ENCODE results near the gene PRRC2A. TPM values are rescaled to one million over a fixed set of nuclear protein-coding genes. Genes with fewer than 3 reads are reported as not detected.
A peak's percentile ranks its signal among the peaks of the same experiment; 100 is the strongest.

Gene PRRC2A
- total RNA-seq, 4 donors from 2014 or later: 71.4 to 113 (median 88.0) TPM

- TF ChIP-seq POLR2A (IDR thresholded peaks at IDR 0.05): peak; percentile 10 to 38
- TF ChIP-seq EP300 (IDR thresholded peaks at IDR 0.05): peak in 1 of 2 donors; percentile 58
- TF ChIP-seq, protein P1, sequence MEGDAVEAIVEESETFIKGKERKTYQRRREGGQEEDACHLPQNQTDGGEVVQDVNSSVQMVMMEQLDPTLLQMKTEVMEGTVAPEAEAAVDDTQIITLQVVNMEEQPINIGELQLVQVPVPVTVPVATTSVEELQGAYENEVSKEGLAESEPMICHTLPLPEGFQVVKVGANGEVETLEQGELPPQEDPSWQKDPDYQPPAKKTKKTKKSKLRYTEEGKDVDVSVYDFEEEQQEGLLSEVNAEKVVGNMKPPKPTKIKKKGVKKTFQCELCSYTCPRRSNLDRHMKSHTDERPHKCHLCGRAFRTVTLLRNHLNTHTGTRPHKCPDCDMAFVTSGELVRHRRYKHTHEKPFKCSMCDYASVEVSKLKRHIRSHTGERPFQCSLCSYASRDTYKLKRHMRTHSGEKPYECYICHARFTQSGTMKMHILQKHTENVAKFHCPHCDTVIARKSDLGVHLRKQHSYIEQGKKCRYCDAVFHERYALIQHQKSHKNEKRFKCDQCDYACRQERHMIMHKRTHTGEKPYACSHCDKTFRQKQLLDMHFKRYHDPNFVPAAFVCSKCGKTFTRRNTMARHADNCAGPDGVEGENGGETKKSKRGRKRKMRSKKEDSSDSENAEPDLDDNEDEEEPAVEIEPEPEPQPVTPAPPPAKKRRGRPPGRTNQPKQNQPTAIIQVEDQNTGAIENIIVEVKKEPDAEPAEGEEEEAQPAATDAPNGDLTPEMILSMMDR (IDR thresholded peaks at IDR 0.05): peak; percentile 98 to 99 (median 98)
- peak overlapping the region; percentile 9 to 87 (median 67) for H3K27ac ChIP-seq
- peak overlapping the region; percentile 41 to 80 (median 67) for H3K4me3 ChIP-seq
- peak; percentile 74 to 81 for DNase-seq (ENCODE audit: low spot score in 2 of 2)
- WGBS, 2 donors: 1% methylated on average over 19 to 49 of the region's 62 CpGs
- peaks cover 0 to 19% (median 7%) of the 10 kb centered on the region in 4 donors for H3K4me1 ChIP-seq
- no peaks in the 10 kb centered on the region for H3K9me3 ChIP-seq
- no peaks in the 10 kb centered on the region for H3K27me3 ChIP-seq
- H3K36me3 ChIP-seq: no peaks in the 10 kb centered on the region
Measured at GRCh38 chr6:31580807-31581433, 39.6 kb upstream of the PRRC2A start.

DNA sequence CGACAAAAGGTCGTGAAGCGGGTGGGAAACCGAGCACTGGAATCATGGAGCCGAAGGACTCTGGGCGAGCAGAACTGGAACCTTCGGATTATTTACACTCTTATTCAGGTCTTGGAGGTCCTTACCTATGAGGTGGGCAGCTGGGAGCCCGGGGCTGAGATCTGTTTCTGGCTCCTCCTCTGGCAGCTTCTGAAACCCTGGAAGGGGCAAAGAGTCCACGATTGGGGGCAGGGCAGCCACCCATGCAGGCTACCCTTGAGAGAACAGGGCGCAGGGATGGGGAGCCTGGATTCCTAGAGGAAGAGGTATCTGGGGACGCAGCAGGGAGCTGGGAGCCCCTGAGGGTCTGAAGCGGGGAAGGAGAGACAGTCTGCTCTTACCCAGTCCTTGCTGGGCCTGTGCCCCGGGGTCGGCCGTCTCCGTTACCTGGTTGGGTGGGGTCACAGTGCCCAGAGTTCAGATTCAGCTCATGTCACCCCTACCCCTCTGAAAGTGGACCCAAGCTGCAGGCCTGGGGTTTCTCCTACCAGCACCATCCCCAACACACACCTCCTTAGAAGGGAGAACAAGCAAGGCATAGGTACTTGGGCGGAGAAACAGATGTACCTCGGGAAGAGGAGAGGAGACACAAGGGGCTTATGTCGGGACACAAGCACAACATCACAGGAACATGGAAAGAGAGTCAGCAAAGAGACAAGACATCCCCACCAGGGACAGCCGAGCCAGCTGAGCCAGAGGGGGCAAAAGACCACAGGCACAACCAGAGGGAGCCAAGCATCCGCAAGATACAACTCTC is 38.9 kb upstream of the PRRC2A start:
- Histone ChIP-seq H3K9me3 (no peaks in the 10 kb centered on the region), H3K27me3 (no peaks in the 10 kb centered on the region), H3K4me1 (peaks cover 0 to 19% (median 8%) of the 10 kb centered on the region in 4 donors), H3K4me3 (peak overlapping the region; percentile 41 to 80 (median 67)), H3K27ac (peak overlapping the region; percentile 9 to 87 (median 67)), H3K36me3 (no peaks in the 10 kb centered on the region)
- WGBS, 2 donors: 23 to 27% methylated on average over 21 of the region's 21 CpGs
- TF ChIP-seq POLR2A (IDR thresholded peaks at IDR 0.05) (no peak), EP300 (IDR thresholded peaks at IDR 0.05) (no peak)
- TF ChIP-seq, protein P1 (IDR thresholded peaks at IDR 0.05): no peak
- DNase-seq (ENCODE audit: low spot score in 2 of 2): no peak

DNA sequence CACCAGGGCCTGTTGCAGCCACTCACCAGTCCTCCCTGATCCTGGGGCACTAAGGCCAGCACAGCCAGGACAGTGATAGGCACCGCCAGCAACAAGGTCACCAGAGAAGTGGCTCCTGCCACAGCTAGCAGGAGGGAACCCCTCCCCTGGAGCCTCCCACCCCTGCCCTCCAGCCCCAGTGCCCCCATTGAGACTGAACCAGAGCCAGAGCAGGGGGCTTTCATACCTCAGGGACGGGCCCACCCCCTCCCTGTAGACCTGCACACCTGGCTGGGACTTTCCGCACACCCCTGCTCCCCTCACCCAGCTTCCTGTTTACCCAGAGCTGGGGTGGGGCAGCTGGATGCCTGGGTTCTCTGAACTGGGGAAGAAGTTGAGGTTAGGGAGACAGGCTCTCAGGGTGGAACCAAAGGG is 38.3 kb upstream of the PRRC2A start, which contains the start of gene LTB:
TSS of gene LTB (minus strand) at position 195 of the 414 bp plus-strand sequence. CDS start at position 188, 7 bp downstream.
- no peaks in the 10 kb centered on the region for H3K9me3 ChIP-seq
- peak within 1 kb of the TSS; percentile 41 to 80 (median 67) for H3K4me3 ChIP-seq
- peaks cover 0 to 3% of the 10 kb centered on the region in 2 donors for H3K27me3 ChIP-seq
- DNase-seq (ENCODE audit: low spot score in 2 of 2): no peak
- 61 to 79% methylated on average over 3 of the region's 3 CpGs for WGBS, 2 donors
- H3K4me1 ChIP-seq: peaks cover 0 to 19% (median 8%) of the 10 kb centered on the region in 4 donors
- peak within 1 kb of the TSS; percentile 9 to 87 (median 67) for H3K27ac ChIP-seq
- TF ChIP-seq EP300 (IDR thresholded peaks at IDR 0.05) (no peak), POLR2A (IDR thresholded peaks at IDR 0.05) (no peak)
- TF ChIP-seq, protein P1 (IDR thresholded peaks at IDR 0.05): no peak
- no peaks in the 10 kb centered on the region for H3K36me3 ChIP-seq

- Histone ChIP-seq H3K4me3 (no peak overlapping the region), H3K27me3 (peaks cover 0 to 11% of the 10 kb centered on the region in 2 donors), H3K36me3 (no peaks in the 10 kb centered on the region), H3K9me3 (no peaks in the 10 kb centered on the region), H3K27ac (no peak overlapping the region), H3K4me1 (peaks cover 0 to 27% (median 10%) of the 10 kb centered on the region in 4 donors)
- no peak for DNase-seq (ENCODE audit: low spot score in 2 of 2)
- TF ChIP-seq POLR2A (IDR thresholded peaks at IDR 0.05) (no peak), EP300 (IDR thresholded peaks at IDR 0.05) (no peak)
- TF ChIP-seq, protein P1 (IDR thresholded peaks at IDR 0.05): no peak
- 55 to 64% methylated on average over 2 of the region's 2 CpGs for WGBS, 2 donors
Measured at GRCh38 chr6:31585491-31585890, 35.0 kb upstream of the PRRC2A start.
